ENCODE data around the gene GIMAP2. TPM values are rescaled to one million over a fixed set of nuclear protein-coding genes. Genes with fewer than 3 reads are reported as not detected.

GIMAP2 gene
- polyA plus RNA-seq, 1 donor: 4.9 TPM

DNA sequence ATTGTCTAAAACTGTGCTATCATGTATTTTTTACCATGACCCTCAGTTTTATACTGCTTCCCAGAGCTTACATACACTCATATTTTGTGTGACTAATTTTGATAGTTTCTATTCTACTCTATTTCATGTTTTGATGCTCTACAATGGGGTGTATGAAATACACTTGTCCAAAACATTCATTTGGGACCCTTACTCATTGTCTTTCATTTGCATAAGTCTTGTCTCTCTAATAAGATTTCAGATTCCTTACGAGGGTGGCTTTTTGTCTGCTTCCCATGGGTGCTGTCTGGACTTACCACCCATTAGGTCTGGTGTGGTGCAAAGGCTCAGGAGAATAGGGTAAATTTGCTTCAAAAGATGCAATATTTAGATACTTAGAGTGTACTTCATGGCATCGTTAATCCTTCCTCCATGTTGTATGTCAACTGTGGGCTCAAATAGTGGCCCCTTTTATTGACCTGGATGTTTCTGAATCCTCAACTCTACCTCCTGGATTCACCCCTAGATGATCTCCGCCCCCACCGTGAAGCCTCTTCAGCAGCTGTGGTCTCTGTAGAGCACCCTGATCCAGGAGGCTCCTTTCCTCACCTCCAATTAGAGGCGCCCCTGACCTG lies 48.1 kb downstream of the GIMAP2 start:
- no peak for DNase-seq

DNA sequence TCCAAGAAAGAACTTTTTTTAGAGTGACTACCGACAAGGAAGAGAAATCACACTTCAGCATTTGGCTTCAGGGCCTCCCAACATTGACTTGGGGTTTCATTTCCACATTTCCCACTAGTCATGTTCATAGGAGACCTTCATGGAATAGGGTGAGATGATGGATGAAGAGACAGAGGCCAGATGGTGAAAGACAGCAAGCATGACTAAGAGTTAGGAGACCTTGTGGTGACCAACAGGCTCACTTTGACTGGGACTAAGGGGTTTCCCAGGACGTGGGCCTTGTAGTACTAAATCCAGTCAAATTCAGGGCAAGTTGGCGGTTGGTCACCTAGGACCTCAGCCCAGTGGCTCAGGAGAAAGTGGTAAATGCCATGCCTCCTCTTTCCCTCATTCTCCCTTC lies 48.7 kb downstream of the GIMAP2 start:
- DNase-seq: no peak

DNA sequence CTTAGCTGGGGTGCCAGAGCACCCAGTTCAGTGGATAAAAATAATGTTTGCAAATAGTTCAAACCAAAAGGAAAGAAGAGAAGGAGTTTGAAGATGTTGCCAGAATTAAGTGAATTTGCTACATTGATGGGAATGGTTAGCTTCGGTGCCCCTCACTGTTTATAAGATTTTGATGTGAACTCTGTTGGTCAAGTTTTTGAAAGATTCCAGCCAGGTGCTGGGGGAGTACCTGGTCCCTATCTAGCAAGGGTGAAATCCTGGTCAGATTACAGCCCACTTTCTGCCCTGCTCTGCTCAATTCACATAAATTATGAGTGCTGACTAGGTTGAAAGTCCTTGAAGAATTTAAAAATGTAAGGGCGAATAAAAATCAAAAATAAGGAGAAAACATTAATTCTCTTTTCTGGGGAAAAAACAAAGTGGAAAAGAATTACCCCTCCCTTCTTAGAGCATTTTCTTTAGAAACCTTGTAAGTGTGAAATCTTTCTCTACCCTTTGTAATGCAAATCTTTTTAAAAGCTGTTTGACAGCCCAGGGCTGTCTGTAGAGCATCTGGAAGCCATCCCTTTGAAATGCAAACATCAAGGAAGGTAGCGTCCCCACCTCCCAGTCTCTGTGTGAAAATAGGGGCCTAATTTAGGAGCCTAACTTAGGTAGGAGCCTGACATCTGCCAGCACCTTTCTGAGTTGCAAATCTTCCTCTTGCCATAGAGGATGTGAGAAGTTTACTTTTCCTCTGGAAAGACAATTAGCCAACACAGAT lies 50.3 kb downstream of the GIMAP2 start:
- DNase-seq: no peak

DNA sequence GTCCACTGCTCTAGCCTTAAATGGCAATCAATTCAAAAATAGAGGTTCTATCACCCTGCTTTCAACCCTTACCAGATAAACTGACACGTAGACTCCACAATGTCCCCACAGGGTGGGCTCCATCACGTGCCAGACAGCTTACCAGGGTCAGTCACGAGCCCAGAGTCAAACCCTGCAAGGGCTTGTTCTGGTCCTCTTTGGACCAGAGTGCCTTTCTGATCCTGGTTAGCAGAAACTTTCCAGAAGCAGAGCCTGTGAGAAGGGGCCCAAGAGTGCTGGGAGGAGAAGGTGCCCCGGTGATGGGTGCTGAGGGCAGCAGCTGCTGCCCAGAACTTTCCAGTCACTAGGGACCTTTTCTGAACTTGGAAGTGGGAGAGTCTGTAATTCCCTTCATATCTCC lies 51.4 kb downstream of the GIMAP2 start:
- DNase-seq: no peak

DNA sequence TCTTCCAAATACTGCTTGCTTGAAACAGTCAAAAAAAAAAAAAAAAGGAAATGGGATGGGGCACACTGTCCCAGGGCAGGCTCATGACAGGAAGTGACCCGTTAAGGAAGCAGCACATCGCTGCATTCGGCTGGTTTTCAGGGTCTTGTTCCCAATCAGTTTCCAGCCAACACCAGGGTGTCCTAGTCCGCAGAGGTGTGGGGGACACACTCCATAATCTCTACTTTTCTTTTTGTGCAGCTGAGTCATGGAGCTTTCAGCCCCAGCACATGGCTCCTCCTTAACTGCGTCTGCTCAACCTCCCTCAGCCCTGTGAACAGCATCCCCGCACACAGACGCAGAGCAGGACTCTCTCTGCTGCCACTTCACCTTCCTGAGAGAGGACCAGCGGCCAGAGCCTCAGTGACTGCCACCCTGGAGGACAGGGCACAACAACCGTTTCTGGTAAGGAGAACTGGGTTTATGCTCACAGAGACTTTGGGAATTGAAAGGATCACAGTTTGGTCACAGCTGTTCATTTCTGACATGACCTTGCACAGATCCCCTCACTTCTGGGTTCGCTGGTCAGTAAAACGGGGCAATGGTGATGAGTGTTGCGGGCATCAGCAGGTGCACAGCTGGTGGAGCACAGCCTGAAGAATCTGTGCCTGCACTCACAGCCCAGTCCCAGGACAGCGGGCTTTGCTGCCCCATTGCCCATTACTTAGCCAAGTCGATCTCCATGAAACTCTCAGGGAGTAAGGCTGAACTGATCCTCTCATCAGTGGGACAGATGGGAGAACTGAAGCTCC lies 52.0 kb downstream of the GIMAP2 start, which contains the start of gene GIMAP5:
Gene GIMAP5, plus strand, starts transcription at position 154 of the 791 bp plus-strand sequence. CDS start 3,467 bp downstream, outside the sequence.
- DNase-seq: no peak

DNA sequence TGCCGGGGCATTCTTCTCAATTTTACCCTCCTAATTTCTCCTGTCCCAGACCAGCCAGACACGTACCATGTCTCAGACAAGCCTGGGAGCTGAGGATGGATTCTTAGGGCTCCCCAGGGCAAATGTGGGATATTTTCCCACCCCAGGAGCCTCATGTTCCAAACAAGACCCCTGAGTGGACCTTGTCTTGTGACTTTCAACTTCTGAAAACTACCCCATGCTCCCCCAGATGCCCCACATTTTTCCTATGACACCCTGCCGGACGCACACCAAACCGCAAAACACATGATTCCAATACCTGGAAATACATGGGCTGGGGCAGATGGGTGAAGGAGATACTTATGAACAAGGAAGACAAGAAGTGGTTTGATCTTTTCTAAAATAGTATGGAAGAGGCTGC lies 52.6 kb downstream of the GIMAP2 start:
- DNase-seq: no peak

DNA sequence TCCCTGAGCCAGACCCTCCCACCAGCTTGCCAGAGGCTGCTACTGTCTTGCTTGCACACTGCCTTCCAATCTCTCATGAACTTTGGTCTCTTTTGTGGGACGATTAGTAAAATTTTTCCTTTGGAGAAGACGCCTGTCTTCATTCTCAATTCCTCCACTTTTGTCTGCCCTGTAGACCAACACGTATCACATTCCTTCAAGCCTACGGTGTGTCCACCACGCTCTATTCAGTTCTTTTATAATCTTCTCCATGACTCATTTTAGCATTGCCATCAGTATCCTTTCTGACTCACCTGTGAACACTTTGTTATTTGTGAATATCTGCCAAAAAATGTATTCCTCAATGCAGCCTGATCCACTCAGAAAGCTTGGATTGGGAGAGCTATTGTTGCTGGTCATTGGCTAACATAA lies 53.1 kb downstream of the GIMAP2 start:
- DNase-seq: no peak

DNA sequence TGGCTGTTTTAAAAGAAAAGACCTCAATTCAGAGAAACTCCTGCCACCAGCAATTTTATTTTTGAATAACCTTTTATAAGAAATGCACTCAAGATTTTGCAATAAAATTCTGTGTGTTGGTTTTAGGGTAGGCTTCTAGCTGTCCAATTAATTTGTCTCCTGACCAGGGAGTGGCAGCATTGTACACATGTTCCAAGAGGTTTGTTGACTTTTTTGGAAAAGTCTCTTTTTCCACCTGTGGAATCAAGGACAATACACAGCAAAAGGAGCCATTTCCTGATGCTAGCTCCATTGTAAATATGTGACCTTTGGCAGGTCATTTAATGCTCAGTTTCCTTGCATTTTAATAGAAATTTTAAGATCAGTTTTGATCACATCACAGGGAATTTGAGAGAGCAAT lies 53.5 kb downstream of the GIMAP2 start:
- no peak for DNase-seq

DNA sequence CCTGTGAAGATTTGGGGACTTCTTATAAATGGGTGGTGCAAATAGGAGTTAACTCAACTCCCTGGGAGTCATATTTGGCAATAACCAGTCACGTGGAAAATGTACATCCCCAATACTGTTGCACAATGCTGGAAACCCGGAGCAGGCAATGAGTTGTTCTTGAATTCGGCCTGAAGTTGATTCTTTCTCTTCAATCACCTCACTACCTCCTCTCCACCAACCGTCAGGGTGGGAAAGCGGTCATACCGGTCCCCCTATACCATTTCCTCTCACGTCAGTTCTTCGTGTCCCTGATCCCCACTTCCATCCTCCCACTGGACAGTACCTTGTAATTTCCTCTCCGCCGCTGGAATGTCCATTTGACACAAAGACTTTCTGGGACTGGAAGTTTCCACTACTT lies 54.5 kb downstream of the GIMAP2 start:
- DNase-seq: no peak

DNA sequence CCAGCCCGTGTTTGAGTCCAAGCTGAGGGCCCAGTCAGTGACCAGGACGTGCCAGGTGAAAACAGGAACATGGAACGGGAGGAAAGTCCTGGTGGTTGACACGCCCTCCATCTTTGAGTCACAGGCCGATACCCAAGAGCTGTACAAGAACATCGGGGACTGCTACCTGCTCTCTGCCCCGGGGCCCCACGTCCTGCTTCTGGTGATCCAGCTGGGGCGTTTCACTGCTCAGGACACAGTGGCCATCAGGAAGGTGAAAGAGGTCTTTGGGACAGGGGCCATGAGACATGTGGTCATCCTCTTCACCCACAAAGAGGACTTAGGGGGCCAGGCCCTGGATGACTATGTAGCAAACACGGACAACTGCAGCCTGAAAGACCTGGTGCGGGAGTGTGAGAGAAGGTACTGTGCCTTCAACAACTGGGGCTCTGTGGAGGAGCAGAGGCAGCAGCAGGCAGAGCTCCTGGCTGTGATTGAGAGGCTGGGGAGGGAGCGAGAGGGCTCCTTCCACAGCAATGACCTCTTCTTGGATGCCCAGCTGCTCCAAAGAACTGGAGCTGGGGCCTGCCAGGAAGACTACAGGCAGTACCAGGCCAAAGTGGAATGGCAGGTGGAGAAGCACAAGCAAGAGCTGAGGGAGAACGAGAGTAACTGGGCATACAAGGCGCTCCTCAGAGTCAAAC lies 56.9 kb downstream of the GIMAP2 start:
- DNase-seq: no peak

Other genes starting within 250 kb of the GIMAP2 start
- 7.3 TPM for gene GIMAP8, start 235.1 kb upstream of the GIMAP2 start, polyA plus RNA-seq (ENCODE audit: insufficient read length)
- 9.0 TPM for gene GIMAP7, start 170.8 kb upstream of the GIMAP2 start, polyA plus RNA-seq (ENCODE audit: insufficient read length)
- gene GIMAP4, start 118.3 kb upstream of the GIMAP2 start, polyA plus RNA-seq (ENCODE audit: insufficient read length): 18.7 TPM
- 15.3 TPM for gene GIMAP6, start 53.3 kb upstream of the GIMAP2 start, polyA plus RNA-seq (ENCODE audit: insufficient read length)
- gene GIMAP1, start 30.9 kb downstream of the GIMAP2 start, polyA plus RNA-seq (ENCODE audit: insufficient read length): 2.9 TPM
- gene GIMAP5, start 51.7 kb downstream of the GIMAP2 start, polyA plus RNA-seq (ENCODE audit: insufficient read length): 6.5 TPM
- 16.7 TPM for gene TMEM176B, start 114.7 kb downstream of the GIMAP2 start, polyA plus RNA-seq (ENCODE audit: insufficient read length)
- 21.5 TPM for gene TMEM176A, start 115.1 kb downstream of the GIMAP2 start, polyA plus RNA-seq (ENCODE audit: insufficient read length)
- gene AOC1, start 166.8 kb downstream of the GIMAP2 start, polyA plus RNA-seq (ENCODE audit: insufficient read length): 0.08 TPM

Measured in hindlimb muscle (tissue), 1 donor.